GM13976 (cell line): ENCODE data around the gene SHE.

Experiments
- DNase-seq: peaks from one replicate; pipeline ENCODE4 v3.0.0; 2012; ENCODE audit warnings: low spot score
- in situ Hi-C: fragments of 300-500 bp; cut with MboI; formaldehyde crosslinking; loops from one replicate; pipeline ENCODE4 v1.12.0; 2022; ENCODE audit warnings: low sequenced_read_pairs, mixed read lengths, inconsistent platforms; ENCODE audit not compliant: unreplicated experiment
- TF ChIP-seq, protein P1 (sequence below): IDR thresholded peaks from 2 replicates; pipeline ENCODE4 v1.5.1; 2012; ENCODE audit warnings: borderline replicate concordance, mild to moderate bottlenecking; ENCODE audit not compliant: insufficient read depth; ENCODE audit errors: extremely low read depth, missing control alignments, control extremely low read depth

The SHE gene

DNA sequence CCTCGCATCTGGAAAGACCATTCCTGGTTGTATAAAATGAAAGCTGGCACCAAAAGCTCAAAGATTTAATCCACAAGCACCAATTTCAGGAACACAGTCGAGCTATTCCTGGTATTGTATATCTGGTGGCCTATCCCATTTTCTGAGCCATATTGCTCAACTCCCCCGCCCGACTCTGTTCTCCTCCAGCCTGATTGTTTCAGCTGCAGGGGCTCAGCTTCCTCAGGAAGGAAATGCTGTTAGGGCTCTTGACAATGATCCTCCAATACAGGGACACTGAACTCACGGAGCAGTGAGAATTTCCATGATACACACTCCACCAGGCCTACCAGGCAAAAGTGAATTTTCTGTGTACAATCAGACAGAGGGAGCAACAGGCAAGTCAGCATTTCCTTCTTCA is 17.1 kb downstream of the SHE start:
- no peak for DNase-seq
- TF ChIP-seq, protein P1, sequence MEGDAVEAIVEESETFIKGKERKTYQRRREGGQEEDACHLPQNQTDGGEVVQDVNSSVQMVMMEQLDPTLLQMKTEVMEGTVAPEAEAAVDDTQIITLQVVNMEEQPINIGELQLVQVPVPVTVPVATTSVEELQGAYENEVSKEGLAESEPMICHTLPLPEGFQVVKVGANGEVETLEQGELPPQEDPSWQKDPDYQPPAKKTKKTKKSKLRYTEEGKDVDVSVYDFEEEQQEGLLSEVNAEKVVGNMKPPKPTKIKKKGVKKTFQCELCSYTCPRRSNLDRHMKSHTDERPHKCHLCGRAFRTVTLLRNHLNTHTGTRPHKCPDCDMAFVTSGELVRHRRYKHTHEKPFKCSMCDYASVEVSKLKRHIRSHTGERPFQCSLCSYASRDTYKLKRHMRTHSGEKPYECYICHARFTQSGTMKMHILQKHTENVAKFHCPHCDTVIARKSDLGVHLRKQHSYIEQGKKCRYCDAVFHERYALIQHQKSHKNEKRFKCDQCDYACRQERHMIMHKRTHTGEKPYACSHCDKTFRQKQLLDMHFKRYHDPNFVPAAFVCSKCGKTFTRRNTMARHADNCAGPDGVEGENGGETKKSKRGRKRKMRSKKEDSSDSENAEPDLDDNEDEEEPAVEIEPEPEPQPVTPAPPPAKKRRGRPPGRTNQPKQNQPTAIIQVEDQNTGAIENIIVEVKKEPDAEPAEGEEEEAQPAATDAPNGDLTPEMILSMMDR: no peak
- in situ Hi-C loops: no loop called here

DNA sequence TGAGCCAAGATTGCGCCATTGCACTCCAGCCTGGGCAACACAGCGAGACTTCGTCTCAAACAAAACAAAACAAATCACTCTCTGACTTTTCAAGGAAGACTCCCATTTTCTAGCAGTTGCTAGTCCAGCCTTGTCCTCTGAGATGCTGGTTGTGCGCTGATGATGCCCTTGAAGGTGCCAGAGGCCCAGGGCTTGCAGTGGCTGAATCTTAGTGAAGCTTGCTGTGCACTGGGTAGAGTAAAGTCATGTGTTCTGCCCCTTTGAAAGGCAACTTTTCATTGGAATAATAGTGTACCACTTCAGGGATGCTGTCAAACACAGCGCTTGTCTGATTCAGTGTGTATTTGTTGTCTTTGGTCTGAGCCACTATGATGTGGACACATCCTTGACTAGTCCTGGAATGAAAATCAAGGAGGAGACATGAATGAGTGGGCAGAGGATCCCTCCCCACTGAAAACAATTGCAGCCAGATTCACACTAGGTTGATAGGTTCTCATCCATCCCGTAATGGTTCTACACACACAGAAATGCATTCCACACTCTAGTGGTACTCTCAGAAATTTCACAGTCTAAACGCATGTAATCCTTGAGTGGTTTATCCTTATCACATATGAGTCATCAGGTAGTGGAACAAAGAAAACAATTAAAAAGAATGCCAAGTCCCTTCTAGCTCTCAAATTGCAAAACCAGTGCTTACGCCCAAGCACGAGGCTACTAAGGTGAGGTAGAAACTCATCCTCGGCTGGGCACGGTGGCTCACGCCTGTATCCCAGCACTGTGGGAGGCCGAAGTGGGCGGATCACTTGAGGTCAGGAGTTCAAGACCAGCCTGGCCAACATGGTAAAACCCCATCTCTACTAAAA is 18.0 kb downstream of the SHE start:
- DNase-seq: no peak
- in situ Hi-C loops: loop anchor here (5.0 kb wide), 1 partner anchor 58 kb away; no protein-coding TSS in a partner anchor
- TF ChIP-seq, protein P1: no peak

DNA sequence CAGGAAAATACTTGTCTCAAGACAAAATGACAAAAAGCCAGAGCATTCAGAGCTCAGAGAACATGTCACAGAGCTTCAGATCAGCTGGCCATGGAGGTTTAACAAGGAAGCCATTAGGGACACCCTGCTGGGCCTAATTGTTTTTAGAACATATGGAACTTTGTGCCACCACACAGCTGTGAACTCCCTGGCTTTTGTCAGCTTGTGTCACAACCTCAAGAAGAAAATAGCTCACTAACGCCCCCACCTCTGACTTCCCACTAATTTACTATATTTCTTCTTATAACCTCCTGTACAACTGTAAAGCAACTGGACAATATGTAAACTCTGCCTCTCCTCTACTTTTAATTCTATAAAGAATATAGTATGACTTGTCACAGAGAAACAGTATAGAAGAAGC is 21.2 kb downstream of the SHE start:
- in situ Hi-C loops: loop anchor here (5.0 kb wide), 1 partner anchor 61 kb away; no protein-coding TSS in a partner anchor
- TF ChIP-seq, protein P1: no peak
- DNase-seq: no peak

GRCh38 chr1:154479764-154480421 is 22.3 kb downstream of the SHE start:
- TF ChIP-seq, protein P1: peak; percentile 76
- in situ Hi-C loops: loop anchor here (5.0 kb wide), 1 partner anchor 62 kb away; no protein-coding TSS in a partner anchor
- DNase-seq: peak; percentile 78

GRCh38 chr1:154478639-154479038 is 23.6 kb downstream of the SHE start:
- in situ Hi-C loops: no loop called here
- DNase-seq: peak; percentile 55
- TF ChIP-seq, protein P1: peak; percentile 14

DNA sequence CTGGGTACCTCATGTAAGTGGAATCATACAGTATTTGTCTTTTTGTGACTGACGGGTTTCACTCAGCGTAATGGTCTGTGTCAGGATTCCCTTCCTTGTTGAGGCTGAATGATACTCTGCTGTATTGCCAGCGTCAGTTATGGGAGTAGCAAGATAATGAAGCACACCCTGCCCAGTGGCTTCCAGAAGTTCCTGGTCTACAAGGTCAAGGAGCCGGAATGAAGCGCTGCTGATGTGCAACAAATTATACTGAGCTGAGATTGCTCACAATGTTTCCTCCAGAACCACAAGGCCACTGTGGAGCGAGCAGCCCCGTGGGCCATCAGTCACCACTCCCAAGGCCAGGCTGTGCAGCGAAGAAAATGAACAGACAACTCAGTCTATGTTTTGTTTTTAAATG is 24.2 kb downstream of the SHE start:
- in situ Hi-C loops: no loop called here
- no peak for DNase-seq
- TF ChIP-seq, protein P1: no peak
